Fibroblast of villous mesenchyme (primary cell): Measurements from ENCODE around the gene H2AZ2. TPM values are rescaled to one million over a fixed set of nuclear protein-coding genes. Genes with fewer than 3 reads are reported as not detected.

Experiments used
- DNase-seq: peaks from one replicate; pipeline ENCODE4 v3.0.0-alpha.2; 2010; ENCODE audit warnings: low read depth
- H3K4me3 ChIP-seq: 2 replicates; pipeline ENCODE4 v1.5.1; 2011; ENCODE audit warnings: low read depth, mild to moderate bottlenecking, low read length
- CTCF ChIP-seq: IDR thresholded peaks from 2 replicates; pipeline ENCODE4 v1.5.1; 2012; ENCODE audit warnings: low read depth, mild to moderate bottlenecking, low read length; ENCODE audit not compliant: insufficient read depth
- total RNA-seq: library from RNA; depleted of rRNA; stranded (reverse); fragments of >200 nt; gene quantifications from 2 replicates; pipeline ENCODE4 v1.2.3, GENCODE V29; 2012

The H2AZ2 gene
- total RNA-seq, 1 donor: 111 TPM

DNA sequence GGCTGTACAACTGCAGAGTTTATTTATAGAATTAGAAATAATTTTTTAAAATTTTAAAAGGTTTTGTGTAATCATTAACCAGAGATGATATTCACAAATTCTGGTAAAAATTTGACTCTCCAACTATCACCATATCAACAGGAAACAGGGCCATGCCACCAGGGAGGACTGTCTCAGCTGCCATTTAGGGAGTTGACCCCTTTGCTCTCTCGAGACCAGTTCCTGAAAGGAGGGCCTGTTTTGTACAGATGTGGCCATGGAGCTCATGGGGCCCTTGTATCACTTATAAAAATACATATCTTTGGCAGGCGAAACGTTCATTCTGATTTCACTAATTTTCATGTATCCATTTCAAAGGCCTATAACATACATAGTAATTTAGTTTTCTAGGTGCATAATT lies 20.3 kb downstream of the H2AZ2 start:
- H3K4me3 ChIP-seq: no peak overlapping the region
- no peak for TF ChIP-seq CTCF
- no peak for DNase-seq

- no peak for TF ChIP-seq CTCF
- peak; percentile 91 for DNase-seq
- H3K4me3 ChIP-seq: no peak overlapping the region
Observed at GRCh38 chr7:44824894-44825526, 22.9 kb downstream of the H2AZ2 start.

DNA sequence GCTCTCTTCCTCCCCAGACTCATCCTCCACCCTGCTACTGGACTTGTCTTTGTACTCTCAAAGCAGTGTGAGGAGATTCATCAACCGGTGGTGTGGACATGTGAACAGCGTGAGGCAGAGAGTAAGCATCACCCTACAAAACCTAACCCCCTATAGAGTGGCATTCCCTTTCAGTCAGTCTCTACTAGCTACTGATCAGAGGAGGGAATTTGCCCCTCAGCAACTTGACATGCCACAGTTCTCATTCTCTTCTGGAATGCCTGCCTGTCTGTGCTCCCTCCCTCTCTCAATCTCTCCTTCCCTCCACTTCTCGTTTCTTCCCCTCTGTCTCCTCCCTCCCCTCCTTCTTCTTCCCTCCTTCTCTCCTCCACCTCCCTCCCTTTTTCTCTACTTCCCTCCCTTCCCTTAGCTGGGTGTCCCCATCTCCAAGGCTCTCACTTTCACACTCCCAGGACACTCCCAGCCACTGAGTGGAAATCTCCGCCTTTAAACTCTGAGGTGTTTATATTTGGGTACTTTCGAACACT lies 24.6 kb downstream of the H2AZ2 start:
- no peak overlapping the region for H3K4me3 ChIP-seq
- DNase-seq: no peak

GRCh38 chr7:44819292-44819691 lies 28.6 kb downstream of the H2AZ2 start:
- TF ChIP-seq CTCF: no peak
- no peak for DNase-seq

More for the DNA sequence above, 24.6 kb downstream of the H2AZ2 start:
- no peak for TF ChIP-seq CTCF

DNA sequence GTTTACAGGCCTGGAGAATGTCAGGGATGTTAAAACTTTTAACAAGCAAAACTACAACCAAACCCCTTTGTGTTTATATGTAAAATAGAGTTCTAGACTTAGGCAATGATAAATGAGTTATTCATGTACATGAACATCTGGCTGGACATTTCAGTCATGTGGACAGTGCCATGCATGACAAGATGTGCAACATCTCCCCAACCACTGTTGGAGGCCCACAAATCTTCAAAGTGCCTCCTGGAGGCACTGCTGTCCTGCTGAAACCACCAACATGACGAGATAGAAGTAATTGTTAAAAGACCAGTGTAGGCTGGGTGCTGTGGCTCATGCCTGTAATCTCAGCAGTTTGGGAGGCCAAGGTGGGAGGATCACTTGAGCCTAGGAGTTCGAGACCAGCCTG lies 33.0 kb downstream of the H2AZ2 start:
- no peak overlapping the region for H3K4me3 ChIP-seq

More at GRCh38 chr7:44819292-44819691, 28.6 kb downstream of the H2AZ2 start:
- H3K4me3 ChIP-seq: no peak overlapping the region

DNA sequence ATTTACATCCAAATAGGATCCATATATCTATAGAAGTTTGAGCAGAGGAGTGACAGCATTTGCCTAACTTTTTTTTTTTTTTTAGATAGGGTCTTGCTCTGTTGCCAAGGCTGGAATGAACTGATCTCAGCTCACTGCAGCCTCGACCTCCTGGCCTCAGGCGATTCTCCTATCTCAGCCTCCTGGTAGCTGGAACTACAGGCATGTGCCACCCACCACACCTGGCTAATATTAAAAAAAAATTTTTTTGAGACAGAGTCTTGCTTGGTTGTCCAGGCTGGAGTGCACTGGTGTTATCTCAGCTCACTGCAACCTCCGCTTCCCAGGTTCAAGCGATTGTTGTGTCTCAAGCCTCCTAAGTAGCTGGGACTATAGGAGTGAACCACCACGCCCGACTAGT lies 36.3 kb downstream of the H2AZ2 start:
- TF ChIP-seq CTCF: no peak
- H3K4me3 ChIP-seq: no peak overlapping the region
- DNase-seq: no peak

More for the DNA sequence above, 33.0 kb downstream of the H2AZ2 start:
- DNase-seq: peak; percentile 19
- no peak for TF ChIP-seq CTCF

GRCh38 chr7:44811093-44811492 lies 36.8 kb downstream of the H2AZ2 start:
- no peak for DNase-seq
- no peak overlapping the region for H3K4me3 ChIP-seq
- TF ChIP-seq CTCF: no peak
